ENCODE data around the gene GET3.
"Not testable (repeated sequence)": the region's sequence is repeated elsewhere in the genome, so short reads cannot be mapped to it uniquely, and the experiment has no call there.

The GET3 gene

DNA sequence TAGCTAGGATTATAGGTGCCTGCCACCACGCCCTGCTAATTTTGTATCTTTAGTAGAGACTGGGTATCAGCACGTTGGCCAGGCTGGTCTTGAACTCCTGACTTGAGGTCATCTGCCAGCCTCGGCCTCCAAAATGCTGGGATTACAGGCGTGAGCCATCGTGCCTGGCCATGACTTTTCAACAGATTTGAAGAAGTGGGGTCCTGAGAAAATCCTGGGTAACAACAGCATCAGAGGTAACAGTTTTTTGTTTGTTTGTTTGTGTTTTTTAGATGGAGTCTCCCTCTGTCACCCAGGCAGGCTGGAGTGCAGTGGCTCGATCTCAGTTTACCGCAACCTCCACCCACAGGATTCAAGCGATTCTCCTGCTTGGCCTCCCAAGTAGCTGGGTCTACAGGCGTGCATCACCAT is 57.7 kb downstream of the GET3 start:
- H3K27ac ChIP-seq (ENCODE audit: low read depth, low read length): no peak overlapping the region
- no peak overlapping the region for H3K9ac ChIP-seq (ENCODE audit: low read length)
- no peaks in the 10 kb centered on the region for H3K27me3 ChIP-seq (ENCODE audit: low read length)
- H3F3A ChIP-seq (ENCODE audit: insufficient read depth): peaks cover 25% of the 10 kb centered on the region
- TF ChIP-seq EZH2phosphoT487 (conservative IDR thresholded peaks at IDR 0.05; ENCODE audit: low read length): no peak
- TF ChIP-seq, protein P1, sequence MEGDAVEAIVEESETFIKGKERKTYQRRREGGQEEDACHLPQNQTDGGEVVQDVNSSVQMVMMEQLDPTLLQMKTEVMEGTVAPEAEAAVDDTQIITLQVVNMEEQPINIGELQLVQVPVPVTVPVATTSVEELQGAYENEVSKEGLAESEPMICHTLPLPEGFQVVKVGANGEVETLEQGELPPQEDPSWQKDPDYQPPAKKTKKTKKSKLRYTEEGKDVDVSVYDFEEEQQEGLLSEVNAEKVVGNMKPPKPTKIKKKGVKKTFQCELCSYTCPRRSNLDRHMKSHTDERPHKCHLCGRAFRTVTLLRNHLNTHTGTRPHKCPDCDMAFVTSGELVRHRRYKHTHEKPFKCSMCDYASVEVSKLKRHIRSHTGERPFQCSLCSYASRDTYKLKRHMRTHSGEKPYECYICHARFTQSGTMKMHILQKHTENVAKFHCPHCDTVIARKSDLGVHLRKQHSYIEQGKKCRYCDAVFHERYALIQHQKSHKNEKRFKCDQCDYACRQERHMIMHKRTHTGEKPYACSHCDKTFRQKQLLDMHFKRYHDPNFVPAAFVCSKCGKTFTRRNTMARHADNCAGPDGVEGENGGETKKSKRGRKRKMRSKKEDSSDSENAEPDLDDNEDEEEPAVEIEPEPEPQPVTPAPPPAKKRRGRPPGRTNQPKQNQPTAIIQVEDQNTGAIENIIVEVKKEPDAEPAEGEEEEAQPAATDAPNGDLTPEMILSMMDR (IDR thresholded peaks at IDR 0.05; ENCODE audit: insufficient read depth, low read length, poor library complexity, severe bottlenecking): no peak
- no peak overlapping the region for H3K4me2 ChIP-seq (ENCODE audit: low read depth, low read length, poor library complexity, severe bottlenecking)
- no peak overlapping the region for H2AFZ ChIP-seq (ENCODE audit: low read depth, low read length, severe bottlenecking)
- H3K9me3 ChIP-seq (ENCODE audit: insufficient read depth, low read length): no peaks in the 10 kb centered on the region
- no peaks in the 10 kb centered on the region for H3K9me2 ChIP-seq (replicated peaks; ENCODE audit: insufficient read depth, low read length)
- H3K4me3 ChIP-seq (ENCODE audit: insufficient read depth, low read length, poor library complexity, severe bottlenecking): no peak overlapping the region
- H3K79me2 ChIP-seq (ENCODE audit: insufficient read depth, low read length): no peaks in the 10 kb centered on the region
- H3K36me3 ChIP-seq (ENCODE audit: low read length): no peaks in the 10 kb centered on the region
- H4K20me1 ChIP-seq (ENCODE audit: low read depth, low read length): no peaks in the 10 kb centered on the region

DNA sequence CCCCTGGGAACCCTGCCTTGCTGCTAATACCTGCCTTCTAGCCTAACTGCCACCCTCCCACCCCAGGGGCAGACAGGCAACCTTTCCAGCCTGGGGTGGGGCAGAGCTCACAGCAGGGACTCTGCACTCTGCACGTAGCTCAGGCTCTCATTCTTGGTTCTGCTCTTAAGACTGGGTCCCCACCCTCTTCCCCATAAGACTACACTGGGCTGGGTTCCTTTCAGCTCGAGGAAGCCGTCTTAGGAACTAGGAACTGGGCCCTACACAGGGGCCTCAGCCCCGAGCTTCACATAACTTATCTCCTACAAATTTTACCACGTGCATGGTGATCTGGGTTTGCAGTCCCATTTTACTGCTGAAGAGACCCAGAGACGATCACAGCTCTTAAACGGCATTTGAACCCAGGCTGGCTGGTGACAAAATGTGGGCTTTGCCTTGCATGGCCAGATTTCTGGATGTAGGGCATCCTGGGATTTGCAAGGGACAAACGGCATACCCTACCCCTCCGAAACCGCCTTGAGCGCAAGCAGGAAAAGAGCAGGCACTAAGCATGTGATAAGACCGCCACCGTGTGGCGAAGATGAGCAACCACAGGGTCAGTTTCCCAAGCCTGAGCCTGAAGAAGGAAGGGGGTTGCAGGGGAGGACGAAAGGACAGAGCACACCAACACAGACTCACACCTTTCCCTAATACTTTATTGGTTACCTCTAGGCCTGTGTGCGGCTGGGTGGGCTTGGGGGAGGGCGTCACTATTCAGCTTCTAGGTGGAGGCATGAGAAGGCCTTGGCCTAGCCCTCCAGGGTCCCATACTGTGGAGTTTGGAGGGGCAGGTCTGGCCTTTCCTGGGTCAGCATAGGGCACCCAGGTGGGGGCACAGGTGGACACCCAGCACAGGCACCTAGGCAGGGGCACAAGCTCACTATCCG is 59.1 kb downstream of the GET3 start:
- H3F3A ChIP-seq (ENCODE audit: insufficient read depth): peaks cover 17% of the 10 kb centered on the region
- no peak overlapping the region for H3K27ac ChIP-seq (ENCODE audit: low read depth, low read length)
- no peak overlapping the region for H3K4me3 ChIP-seq (ENCODE audit: insufficient read depth, low read length, poor library complexity, severe bottlenecking)
- no peak for TF ChIP-seq EZH2phosphoT487 (conservative IDR thresholded peaks at IDR 0.05; ENCODE audit: low read length)
- TF ChIP-seq, protein P1 (IDR thresholded peaks at IDR 0.05; ENCODE audit: insufficient read depth, low read length, poor library complexity, severe bottlenecking): peak; percentile 77
- H4K20me1 ChIP-seq (ENCODE audit: low read depth, low read length): no peaks in the 10 kb centered on the region
- no peaks in the 10 kb centered on the region for H3K9me2 ChIP-seq (replicated peaks; ENCODE audit: insufficient read depth, low read length)
- no peaks in the 10 kb centered on the region for H3K27me3 ChIP-seq (ENCODE audit: low read length)
- no peak overlapping the region for H2AFZ ChIP-seq (ENCODE audit: low read depth, low read length, severe bottlenecking)
- H3K9ac ChIP-seq (ENCODE audit: low read length): no peak overlapping the region
- H3K79me2 ChIP-seq (ENCODE audit: insufficient read depth, low read length): peaks cover 12% of the 10 kb centered on the region
- H3K36me3 ChIP-seq (ENCODE audit: low read length): no peaks in the 10 kb centered on the region
- H3K9me3 ChIP-seq (ENCODE audit: insufficient read depth, low read length): no peaks in the 10 kb centered on the region
- no peak overlapping the region for H3K4me2 ChIP-seq (ENCODE audit: low read depth, low read length, poor library complexity, severe bottlenecking)

DNA sequence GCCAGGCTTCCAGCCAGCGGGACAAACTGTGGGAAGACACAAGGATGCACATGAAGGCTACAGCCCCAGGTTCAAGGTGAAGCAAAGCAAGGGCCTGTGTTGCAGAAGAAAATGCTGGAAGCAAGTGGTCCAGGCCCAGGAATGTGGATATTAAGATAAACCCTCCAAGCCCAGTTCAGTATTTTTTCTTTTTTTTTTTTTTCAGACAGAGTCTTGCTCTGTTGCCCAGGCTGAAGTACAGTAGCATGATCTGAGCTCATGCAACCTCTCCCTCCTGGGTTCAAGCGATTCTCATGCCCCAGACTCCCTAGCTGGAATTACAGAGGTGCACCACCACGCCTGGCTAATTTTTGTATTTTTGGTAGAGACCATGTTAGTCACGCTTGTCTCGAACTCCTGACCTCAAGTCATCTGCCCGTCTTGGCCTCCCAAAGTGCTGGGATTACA is 59.9 kb downstream of the GET3 start:
- Histone ChIP-seq H3K79me2 (ENCODE audit: insufficient read depth, low read length) (peaks cover 13% of the 10 kb centered on the region), H3F3A (ENCODE audit: insufficient read depth) (peaks cover 17% of the 10 kb centered on the region), H3K9me2 (replicated peaks; ENCODE audit: insufficient read depth, low read length) (no peaks in the 10 kb centered on the region), H3K27ac (ENCODE audit: low read depth, low read length) (no peak overlapping the region), H3K4me2 (ENCODE audit: low read depth, low read length, poor library complexity, severe bottlenecking) (no peak overlapping the region), H3K9me3 (ENCODE audit: insufficient read depth, low read length) (no peaks in the 10 kb centered on the region), H3K27me3 (ENCODE audit: low read length) (no peaks in the 10 kb centered on the region), H4K20me1 (ENCODE audit: low read depth, low read length) (no peaks in the 10 kb centered on the region), H3K36me3 (ENCODE audit: low read length) (no peaks in the 10 kb centered on the region), H3K4me3 (ENCODE audit: insufficient read depth, low read length, poor library complexity, severe bottlenecking) (no peak overlapping the region), H2AFZ (ENCODE audit: low read depth, low read length, severe bottlenecking) (no peak overlapping the region), H3K9ac (ENCODE audit: low read length) (no peak overlapping the region)
- TF ChIP-seq, protein P1 (IDR thresholded peaks at IDR 0.05; ENCODE audit: insufficient read depth, low read length, poor library complexity, severe bottlenecking): no peak
- TF ChIP-seq EZH2phosphoT487 (conservative IDR thresholded peaks at IDR 0.05; ENCODE audit: low read length): no peak

DNA sequence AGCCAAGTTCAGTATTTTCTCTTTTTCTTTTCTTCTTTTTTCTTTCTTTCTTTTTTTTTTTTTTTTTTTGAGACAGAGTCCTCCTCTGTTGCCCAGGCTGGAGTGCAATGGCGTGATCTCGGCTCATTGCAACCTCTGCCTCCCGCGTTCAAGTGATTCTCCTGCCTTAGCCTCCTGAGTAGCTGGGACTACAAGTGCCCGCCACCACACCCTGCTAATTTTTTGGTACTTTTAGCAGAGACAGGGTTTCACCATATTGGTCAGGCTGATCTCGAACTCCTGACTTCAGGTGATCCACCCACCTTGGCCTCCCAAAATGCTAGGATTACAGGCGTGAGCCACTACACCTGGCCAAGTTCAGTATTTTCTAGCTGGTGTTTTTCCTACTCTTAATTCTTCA is 60.3 kb downstream of the GET3 start:
- H4K20me1 ChIP-seq (ENCODE audit: low read depth, low read length); H2AFZ ChIP-seq (ENCODE audit: low read depth, low read length, severe bottlenecking); H3K27me3 ChIP-seq (ENCODE audit: low read length); H3K9ac ChIP-seq (ENCODE audit: low read length); H3K9me3 ChIP-seq (ENCODE audit: insufficient read depth, low read length); H3K4me2 ChIP-seq (ENCODE audit: low read depth, low read length, poor library complexity, severe bottlenecking); H3K27ac ChIP-seq (ENCODE audit: low read depth, low read length); H3K9me2 ChIP-seq (replicated peaks; ENCODE audit: insufficient read depth, low read length); H3K4me3 ChIP-seq (ENCODE audit: insufficient read depth, low read length, poor library complexity, severe bottlenecking); H3K36me3 ChIP-seq (ENCODE audit: low read length): not testable (repeated sequence)
- peaks cover 16% of the 10 kb centered on the region for H3F3A ChIP-seq (ENCODE audit: insufficient read depth)
- H3K79me2 ChIP-seq (ENCODE audit: insufficient read depth, low read length): peaks cover 13% of the 10 kb centered on the region

Data from SU-DHL-6 (cell line).